ENCODE results near the gene GRIA3.
"Not testable (repeated sequence)": the region's sequence is repeated elsewhere in the genome, so short reads cannot be mapped to it uniquely, and the experiment has no call there.

The GRIA3 gene

GRCh38 chrX:123386196-123386595 lies 202.1 kb downstream of the GRIA3 start:
- DNase-seq, result not testable (repeated sequence)

- DNase-seq, result no peak
Observed at GRCh38 chrX:123392921-123393320, 208.8 kb downstream of the GRIA3 start.

GRCh38 chrX:123399709-123400108 lies 215.6 kb downstream of the GRIA3 start:
- no peak for DNase-seq

- no peak for DNase-seq
Observed at GRCh38 chrX:123405231-123405630, 221.2 kb downstream of the GRIA3 start.

GRCh38 chrX:123408821-123409737 lies 225.0 kb downstream of the GRIA3 start:
- DNase-seq, result no peak

GRCh38 chrX:123422875-123423274 lies 238.8 kb downstream of the GRIA3 start:
- DNase-seq, result peak; percentile 26

- DNase-seq, result no peak
Observed at GRCh38 chrX:123424546-123424945, 240.5 kb downstream of the GRIA3 start.

- DNase-seq, result no peak
Observed at GRCh38 chrX:123425471-123425870, 241.4 kb downstream of the GRIA3 start.

GRCh38 chrX:123425904-123426303 lies 241.8 kb downstream of the GRIA3 start:
- no peak for DNase-seq

GRCh38 chrX:123432361-123433150 lies 248.5 kb downstream of the GRIA3 start:
- DNase-seq, result no peak

- no peak for DNase-seq
Observed at GRCh38 chrX:123436512-123437136, 252.5 kb downstream of the GRIA3 start.

- not testable (repeated sequence) for DNase-seq
Observed at GRCh38 chrX:123439926-123440325, 255.8 kb downstream of the GRIA3 start.

- no peak for DNase-seq
Observed at GRCh38 chrX:123442764-123443163, 258.7 kb downstream of the GRIA3 start.

- DNase-seq, result peak; percentile 64
Observed at GRCh38 chrX:123447506-123447905, 263.4 kb downstream of the GRIA3 start.

GRCh38 chrX:123449335-123449734 lies 265.3 kb downstream of the GRIA3 start:
- peak; percentile 25 for DNase-seq

- no peak for DNase-seq
Observed at GRCh38 chrX:123450222-123450621, 266.1 kb downstream of the GRIA3 start.

- DNase-seq, result no peak
Observed at GRCh38 chrX:123454712-123455431, 270.8 kb downstream of the GRIA3 start.

GRCh38 chrX:123455693-123456092 lies 271.6 kb downstream of the GRIA3 start:
- DNase-seq, result no peak

- no peak for DNase-seq
Observed at GRCh38 chrX:123464709-123465108, 280.6 kb downstream of the GRIA3 start.

GRCh38 chrX:123468481-123468880 lies 284.4 kb downstream of the GRIA3 start:
- DNase-seq, result no peak

- DNase-seq, result no peak
Observed at GRCh38 chrX:123475068-123475724, 291.1 kb downstream of the GRIA3 start.

GRCh38 chrX:123476611-123477219 lies 292.6 kb downstream of the GRIA3 start:
- no peak for DNase-seq

Data from NCI-H1092 treated with DMSO at 0.1 percent for 48 hours (cell line).